ENCODE results near the gene ACSM3.
"Not testable (repeated sequence)": the region's sequence is repeated elsewhere in the genome, so short reads cannot be mapped to it uniquely, and the experiment has no call there.

Gene ACSM3, protein sequence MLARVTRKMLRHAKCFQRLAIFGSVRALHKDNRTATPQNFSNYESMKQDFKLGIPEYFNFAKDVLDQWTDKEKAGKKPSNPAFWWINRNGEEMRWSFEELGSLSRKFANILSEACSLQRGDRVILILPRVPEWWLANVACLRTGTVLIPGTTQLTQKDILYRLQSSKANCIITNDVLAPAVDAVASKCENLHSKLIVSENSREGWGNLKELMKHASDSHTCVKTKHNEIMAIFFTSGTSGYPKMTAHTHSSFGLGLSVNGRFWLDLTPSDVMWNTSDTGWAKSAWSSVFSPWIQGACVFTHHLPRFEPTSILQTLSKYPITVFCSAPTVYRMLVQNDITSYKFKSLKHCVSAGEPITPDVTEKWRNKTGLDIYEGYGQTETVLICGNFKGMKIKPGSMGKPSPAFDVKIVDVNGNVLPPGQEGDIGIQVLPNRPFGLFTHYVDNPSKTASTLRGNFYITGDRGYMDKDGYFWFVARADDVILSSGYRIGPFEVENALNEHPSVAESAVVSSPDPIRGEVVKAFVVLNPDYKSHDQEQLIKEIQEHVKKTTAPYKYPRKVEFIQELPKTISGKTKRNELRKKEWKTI

DNA sequence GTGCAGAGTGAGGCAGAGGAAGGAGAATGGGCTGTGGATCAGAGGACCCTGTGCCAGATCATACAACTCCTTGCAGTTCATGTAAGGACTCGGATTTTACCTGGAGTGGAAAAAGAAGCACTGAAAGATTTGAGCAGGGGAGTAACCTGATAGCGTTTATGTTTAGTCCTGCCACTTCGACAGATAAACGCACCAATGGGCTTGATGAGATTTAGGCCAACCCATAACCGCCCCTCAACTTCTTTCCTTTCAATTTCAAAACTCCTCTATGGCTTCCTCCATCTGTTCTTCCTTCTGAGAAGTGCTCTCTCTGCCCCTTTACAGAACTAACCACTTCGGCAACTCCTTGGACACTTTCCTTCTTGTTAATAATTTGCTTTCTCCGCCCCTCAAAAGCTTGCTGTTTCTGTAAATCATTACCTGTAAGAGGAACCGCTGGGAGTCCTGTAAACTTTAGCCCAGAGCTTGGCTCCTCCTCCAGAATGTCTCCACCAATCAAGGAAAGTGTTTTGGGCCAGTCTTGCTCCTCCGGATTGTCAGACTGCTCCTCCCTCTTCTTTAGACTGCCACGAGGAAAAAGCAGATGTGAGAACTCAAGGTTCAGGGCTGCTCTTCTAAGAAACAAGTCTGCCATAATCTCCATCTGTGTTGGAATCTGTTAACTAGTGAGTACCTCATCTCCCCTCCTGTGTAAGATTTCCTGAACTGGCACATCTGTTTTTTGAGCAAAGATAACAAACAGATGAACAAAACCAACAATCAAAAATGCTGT, at the start of gene ACSM3:
TSS of gene ACSM3 (plus strand) at position 554 of the 772 bp plus-strand sequence. CDS start 6,021 bp downstream, outside the sequence.
- DNase-seq (ENCODE audit: low spot score), result peak; percentile 59

DNA sequence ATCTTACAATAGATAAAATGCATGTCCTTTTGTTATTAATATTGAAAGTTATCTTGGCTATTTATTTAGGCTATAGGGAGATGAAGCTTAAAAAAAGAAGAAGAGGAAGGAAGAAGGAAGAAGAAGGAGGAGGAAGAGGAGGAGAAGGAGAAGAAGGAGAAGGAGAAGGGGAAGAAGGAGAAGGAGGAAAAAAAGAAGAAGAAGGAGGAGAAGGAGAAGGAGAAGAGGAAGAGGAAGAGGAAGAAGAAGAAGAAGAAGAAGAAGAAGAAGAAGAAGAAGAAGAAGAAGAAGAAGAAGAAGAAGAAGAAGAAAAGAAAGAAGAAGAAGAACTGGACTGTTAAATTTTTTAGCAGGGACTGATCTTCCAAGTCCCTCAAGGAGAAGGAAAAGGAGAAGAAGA, 46.1 kb upstream of the ACSM3 start:
- DNase-seq (ENCODE audit: low spot score), result not testable (repeated sequence)

GRCh38 chr16:20720251-20720650, 43.6 kb upstream of the ACSM3 start:
- no peak for DNase-seq (ENCODE audit: low spot score)

GRCh38 chr16:20726661-20727060, 37.2 kb upstream of the ACSM3 start:
- no peak for DNase-seq (ENCODE audit: low spot score)

DNA sequence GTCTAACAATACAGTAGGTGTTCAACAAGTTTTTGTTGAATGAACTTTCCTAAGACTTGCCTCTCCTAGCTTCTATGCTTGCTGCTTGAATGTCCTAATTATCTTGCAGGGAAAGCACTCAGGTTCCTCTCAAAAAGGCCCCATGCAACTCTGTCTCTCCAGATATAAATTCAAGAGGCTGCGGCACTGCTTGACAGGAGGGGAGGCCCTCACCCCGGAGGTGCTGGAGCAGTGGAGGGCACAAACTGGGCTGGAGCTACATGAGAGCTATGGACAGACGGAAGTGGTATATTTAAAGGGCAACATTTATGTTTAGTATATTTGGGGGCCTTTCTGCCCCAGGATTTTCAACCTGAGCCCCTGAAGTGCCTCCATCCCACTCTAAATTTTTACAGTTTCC, 36.6 kb upstream of the ACSM3 start:
- no peak for DNase-seq (ENCODE audit: low spot score)

DNA sequence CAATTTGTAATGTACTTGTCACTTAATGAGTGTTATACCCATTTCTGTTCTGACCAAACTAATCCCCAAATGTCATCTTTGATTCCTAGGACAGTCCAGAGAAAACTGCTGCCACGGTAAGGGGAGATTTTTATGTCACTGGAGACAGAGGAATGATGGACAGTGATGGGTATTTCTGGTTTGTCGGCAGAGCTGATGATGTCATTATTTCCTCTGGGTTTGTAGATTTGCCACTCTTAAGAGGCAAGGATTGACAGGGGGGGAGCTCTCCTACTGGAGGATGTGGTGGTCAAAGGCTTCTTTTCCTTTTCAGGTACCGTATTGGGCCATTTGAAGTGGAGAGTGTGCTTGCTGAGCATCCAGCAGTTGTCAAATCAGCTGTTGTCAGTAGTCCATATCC, 34.7 kb upstream of the ACSM3 start:
- DNase-seq (ENCODE audit: low spot score), result no peak

GRCh38 chr16:20734056-20734455, 29.8 kb upstream of the ACSM3 start:
- DNase-seq (ENCODE audit: low spot score), result no peak

- DNase-seq (ENCODE audit: low spot score), result no peak
Observed at GRCh38 chr16:20734782-20735181, 29.0 kb upstream of the ACSM3 start.

DNA sequence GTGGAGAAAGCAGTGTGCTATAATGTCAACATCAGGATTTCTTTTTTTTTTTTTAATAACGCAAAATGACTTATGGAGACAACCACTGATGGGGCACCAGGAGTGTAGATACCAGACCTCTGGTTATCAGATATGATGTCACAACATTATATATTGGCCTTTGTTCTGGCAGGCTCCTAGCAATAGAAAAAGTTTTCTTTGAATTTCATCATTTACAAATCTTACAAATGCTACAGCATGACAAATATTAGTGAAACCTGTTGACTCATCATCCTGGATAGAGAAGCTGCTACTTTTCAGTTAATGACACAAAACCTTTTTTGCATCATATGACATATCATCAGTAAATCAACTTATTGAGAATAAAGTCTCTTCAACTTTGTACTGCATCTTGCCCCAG, 28.3 kb upstream of the ACSM3 start:
- no peak for DNase-seq (ENCODE audit: low spot score)

DNA sequence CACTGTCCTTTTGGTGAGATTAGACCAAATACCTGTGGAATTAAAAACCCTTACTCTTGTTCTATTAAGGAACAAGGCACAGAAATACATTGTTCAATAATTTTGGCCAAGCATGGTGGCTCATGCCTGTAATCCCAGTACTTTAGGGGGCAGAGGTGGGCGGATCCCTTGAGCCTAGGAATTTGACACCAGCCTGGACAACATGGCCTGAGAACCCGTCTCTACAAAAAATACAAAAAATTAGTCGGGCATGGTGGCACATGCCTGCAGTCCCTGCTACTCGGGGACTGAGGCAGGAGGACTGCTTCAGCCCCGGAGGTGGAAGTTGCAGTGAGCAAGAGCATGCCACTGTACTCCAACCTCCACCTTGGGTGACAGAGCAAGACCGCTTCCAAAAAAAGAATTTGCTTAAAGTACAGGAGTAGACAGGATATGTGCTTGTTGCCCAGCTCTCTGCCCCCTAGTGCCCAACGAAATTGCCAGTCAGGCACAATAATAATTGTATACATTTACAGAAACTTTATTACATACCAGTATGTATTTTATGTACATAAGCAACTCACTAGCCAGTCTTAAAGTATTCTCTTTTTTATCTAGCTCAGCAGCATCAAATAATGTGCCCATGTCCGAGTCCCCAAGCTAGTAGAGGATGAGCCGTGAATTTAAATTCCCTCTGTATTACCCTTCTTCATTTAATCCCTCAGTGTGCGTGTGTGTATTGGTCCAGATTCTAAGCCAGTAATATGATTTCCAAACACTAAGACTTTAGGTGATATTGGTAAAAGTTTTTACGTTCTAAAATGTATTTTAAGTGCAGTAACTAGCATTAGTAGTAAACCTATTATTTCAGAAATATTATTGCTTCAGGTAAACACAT, 23.6 kb upstream of the ACSM3 start:
- DNase-seq (ENCODE audit: low spot score), result no peak

GRCh38 chr16:20740901-20741521, 22.8 kb upstream of the ACSM3 start:
- peak; percentile 68 for DNase-seq (ENCODE audit: low spot score)

DNA sequence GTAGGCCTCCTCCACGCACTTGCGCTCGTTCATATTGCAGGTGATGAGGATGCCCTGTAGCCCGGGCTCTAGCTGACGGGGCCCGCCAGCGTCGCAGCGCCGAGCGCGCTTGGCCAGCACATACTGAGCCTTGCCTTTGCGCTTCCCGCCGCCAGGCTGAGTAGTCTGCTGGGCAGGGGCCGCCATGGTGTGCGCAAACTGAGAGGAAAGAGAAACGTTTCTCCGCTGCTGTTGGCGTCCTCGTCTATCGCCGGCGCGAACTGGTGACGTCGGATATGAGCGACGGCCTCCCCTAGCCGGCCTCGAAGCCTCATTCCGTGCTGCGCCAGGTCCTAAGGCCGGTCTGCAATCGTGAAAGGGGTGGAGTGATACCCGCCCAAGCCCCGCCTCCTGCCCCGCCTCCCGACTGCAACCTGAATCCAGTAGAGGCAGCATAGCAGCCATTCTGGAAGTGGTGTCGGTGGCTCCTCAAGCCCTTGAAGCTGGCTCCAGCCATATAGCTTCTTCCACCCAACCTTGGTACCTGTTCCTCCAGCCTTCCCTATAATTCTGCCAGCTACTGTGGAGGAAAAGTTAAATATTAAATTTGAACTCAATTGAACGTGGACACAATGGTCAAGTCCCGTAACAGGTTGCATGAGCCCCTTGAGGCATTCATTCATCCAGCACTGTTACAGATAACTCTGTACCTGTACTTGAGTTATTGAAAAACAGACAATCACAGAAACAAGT, 22.1 kb upstream of the ACSM3 start, which contains the start of gene THUMPD1:
TSS of gene THUMPD1 (minus strand) at position 265 of the 732 bp plus-strand sequence. CDS start at position 186, 79 bp downstream.
- peak; percentile 91 for DNase-seq (ENCODE audit: low spot score)

- no peak for DNase-seq (ENCODE audit: low spot score)
Observed at GRCh38 chr16:20743591-20743990, 20.2 kb upstream of the ACSM3 start.

DNA sequence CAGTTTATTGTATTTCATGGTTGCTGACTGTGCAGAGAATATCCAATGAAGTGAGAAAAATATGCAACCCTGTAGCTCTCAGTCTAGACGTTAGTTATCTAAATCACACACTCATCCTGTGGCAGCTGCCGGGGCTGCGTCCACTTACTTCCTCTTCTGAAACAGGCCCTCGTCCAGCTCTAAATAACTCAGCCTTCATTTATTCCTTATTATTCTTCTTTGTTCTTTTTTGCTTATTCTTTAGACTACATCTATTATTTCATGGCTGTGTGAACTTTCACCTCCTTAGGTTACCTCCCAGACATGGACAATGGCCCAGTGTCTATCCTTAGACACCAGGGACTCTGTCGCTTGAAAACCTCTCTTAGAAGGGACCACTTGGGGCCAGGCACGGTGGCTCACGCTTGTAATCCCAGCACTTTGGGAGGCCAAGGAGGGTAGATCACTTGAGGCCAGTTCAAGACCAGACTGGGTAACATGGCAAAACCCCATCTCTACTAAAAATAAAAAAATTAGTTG, 18.8 kb upstream of the ACSM3 start:
- DNase-seq (ENCODE audit: low spot score), result no peak

DNA sequence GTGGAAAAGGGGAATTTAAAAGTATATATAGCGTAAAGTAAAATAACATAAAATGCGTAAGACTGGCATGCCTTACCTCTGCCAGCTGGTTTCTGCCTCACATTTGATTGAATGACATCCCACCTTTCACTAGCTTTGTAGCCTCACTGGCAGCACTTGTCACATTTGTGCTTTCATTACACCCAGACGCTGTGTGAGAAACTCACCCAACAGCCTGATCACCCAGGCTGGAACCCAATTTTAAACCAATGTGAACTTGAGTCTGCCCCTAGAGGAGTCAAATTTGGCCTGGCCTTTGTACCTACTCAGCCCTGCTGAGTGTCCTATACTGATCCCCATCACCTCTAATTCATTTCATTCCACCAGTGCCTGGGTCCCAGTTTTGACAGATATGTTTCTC, 17.4 kb upstream of the ACSM3 start:
- no peak for DNase-seq (ENCODE audit: low spot score)

DNA sequence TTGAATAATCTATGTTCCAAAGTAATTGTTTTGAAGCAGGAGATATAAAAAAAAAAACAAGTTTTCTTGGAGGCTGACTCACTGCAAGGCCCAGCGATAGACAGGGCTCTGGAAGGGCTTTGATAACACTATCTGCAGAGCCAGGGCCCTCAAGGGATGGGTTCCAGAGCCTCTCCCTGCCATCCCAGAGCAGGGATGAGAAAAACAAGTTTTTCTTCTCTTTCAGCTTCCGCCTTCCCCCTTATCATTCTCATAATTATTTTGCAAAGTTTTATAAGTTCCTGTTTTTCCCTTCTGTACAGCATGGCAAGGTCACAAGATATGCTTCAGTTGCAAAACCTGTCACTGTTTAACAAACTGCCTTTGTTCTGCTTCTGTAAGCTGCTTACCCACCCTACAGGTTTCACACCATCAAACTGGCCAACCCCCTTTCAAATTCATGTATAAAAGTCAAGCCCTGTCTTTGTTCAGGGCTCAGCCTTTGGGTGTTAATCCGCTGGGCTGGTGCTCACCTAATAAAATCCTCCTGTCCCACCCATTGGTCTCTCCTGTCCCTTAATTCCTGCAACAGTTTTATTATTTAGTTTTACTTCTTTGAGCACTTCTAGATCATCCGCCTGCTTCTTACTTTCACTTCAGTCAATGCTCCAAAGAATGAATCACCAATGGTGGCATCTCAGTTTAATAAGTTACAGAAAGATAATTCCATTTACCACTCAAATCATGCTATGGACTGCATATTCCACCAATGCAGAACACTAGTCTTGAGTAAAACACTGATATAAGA, 16.6 kb upstream of the ACSM3 start:
- no peak for DNase-seq (ENCODE audit: low spot score)

DNA sequence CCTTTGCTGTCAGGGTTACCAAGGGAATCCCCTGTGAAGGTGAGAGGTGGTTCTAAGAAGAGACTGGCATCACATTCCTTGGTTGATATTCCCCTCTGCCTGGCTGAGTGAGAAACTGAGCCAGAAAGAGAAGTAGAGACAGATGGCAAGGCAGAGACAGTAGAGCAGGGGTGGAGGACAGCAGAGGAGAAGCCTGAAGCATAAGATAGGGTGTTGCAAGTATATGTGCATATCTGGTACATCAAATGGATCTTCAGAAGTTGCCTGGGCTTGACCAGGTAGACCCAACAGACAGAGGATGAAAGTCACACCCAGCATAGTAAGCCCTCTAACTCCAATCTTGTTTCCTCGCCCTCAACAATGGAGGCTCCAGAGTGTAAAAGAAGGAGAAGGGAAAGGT, 14.3 kb upstream of the ACSM3 start:
- no peak for DNase-seq (ENCODE audit: low spot score)

DNA sequence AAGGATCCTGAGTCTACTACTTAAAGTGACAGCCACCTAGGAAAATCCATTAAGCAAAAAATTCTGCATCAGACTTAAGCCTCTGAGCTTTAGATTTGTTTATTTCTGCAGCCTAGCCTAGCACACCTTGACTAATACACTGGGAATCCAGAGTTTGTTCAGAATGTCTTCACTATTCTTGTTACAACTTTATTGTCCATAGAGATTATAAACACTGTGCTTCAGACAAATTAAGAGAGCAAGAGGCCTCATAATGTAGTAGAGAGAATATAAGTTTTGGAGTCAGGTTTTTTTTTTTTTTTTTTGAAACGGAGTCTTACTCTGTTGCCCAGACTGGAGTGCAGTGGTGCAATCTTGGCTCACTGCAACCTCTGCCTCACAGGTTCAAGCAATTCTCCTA, 13.3 kb upstream of the ACSM3 start:
- no peak for DNase-seq (ENCODE audit: low spot score)

DNA sequence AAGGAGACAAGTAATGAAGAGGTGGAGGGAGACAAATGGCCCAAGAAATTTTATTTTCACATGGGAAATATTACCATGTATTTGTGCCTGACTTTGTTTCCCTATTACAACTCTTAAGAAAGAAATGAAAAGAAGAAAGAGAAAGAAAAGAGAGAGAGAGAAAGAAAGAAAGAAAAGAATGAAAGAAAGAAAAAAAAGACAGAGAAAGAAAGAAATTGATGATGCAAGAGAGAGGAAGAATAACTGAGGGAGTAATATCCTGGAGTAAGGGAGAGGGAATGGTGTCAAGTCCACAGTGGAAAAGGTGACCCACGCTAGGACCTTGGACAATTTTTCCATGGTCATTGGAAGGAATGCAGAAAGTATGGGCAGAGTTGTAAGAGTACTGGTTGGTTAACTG, 10.1 kb upstream of the ACSM3 start:
- no peak for DNase-seq (ENCODE audit: low spot score)

GRCh38 chr16:20755238-20755637, 8.6 kb upstream of the ACSM3 start:
- no peak for DNase-seq (ENCODE audit: low spot score)

Data from SW480 (cell line).